IMR-90 (cell line): Measurements from ENCODE around the gene EFCAB5.

Experiments
- CTCF ChIP-seq: conservative IDR thresholded peaks from 2 replicates; pipeline ENCODE4 v1.5.1; 2012; ENCODE audit warnings: mild to moderate bottlenecking, low read depth, low read length, improper control_type of control experiment
- MAFK ChIP-seq: IDR thresholded peaks from 2 replicates; pipeline ENCODE4 v1.6.1; 2012; ENCODE audit warnings: low read depth, low read length, improper control_type of control experiment
- POLR2A ChIP-seq: IDR thresholded peaks from 2 replicates; pipeline ENCODE4 v1.6.1; 2012; ENCODE audit warnings: mild to moderate bottlenecking, low read depth, low read length
- RAD21 ChIP-seq: IDR thresholded peaks from 2 replicates; pipeline ENCODE4 v1.6.1; 2012; ENCODE audit warnings: low read length, improper control_type of control experiment
- RCOR1 ChIP-seq: IDR thresholded peaks from 2 replicates; pipeline ENCODE4 v1.6.1; 2012; ENCODE audit warnings: mild to moderate bottlenecking, low read length, improper control_type of control experiment; ENCODE audit not compliant: insufficient replicate concordance
- USF2 ChIP-seq: fragments of 150-350 bp; IDR thresholded peaks from 2 replicates; pipeline ENCODE4 v1.6.1; 2017; ENCODE audit warnings: mild to moderate bottlenecking, antibody characterized with exemption, low read length, low read depth

GRCh38 chr17:30035369-30035768 is 93.9 kb downstream of the EFCAB5 start:
- TF ChIP-seq CTCF, result no peak
- TF ChIP-seq USF2, result no peak
- TF ChIP-seq POLR2A, result no peak
- no peak for TF ChIP-seq RAD21
- no peak for TF ChIP-seq MAFK
- no peak for TF ChIP-seq RCOR1
